HG02885 (cell line): ENCODE results near the gene CTBP2.

Experiments
- ATAC-seq: cut with Tn5 transposase; IDR thresholded peaks from one replicate; pipeline ENCODE4 v1.9.1; 2021; ENCODE audit warnings: mild to moderate bottlenecking; ENCODE audit not compliant: unreplicated experiment, poor library complexity

Gene CTBP2

GRCh38 chr10:124993736-124994451 is 166.5 kb downstream of the CTBP2 start:
- ATAC-seq: no peak

GRCh38 chr10:124993345-124993708 is 167.0 kb downstream of the CTBP2 start:
- ATAC-seq: no peak

GRCh38 chr10:124992462-124993344 is 167.7 kb downstream of the CTBP2 start:
- peak; percentile 73 for ATAC-seq

GRCh38 chr10:124991835-124992234 is 168.5 kb downstream of the CTBP2 start:
- no peak for ATAC-seq

GRCh38 chr10:124990671-124991625 is 169.4 kb downstream of the CTBP2 start:
- no peak for ATAC-seq

- ATAC-seq: no peak
Measured at GRCh38 chr10:124989526-124989925, 170.8 kb downstream of the CTBP2 start.

GRCh38 chr10:124988753-124989152 is 171.6 kb downstream of the CTBP2 start:
- peak; percentile 67 for ATAC-seq

- ATAC-seq: no peak
Measured at GRCh38 chr10:124987788-124988187, 172.6 kb downstream of the CTBP2 start.

GRCh38 chr10:124985162-124985561 is 175.2 kb downstream of the CTBP2 start:
- no peak for ATAC-seq

GRCh38 chr10:124984376-124984775 is 176.0 kb downstream of the CTBP2 start:
- no peak for ATAC-seq

GRCh38 chr10:124983321-124983720 is 177.0 kb downstream of the CTBP2 start:
- no peak for ATAC-seq

- ATAC-seq: no peak
Measured at GRCh38 chr10:124978376-124978725, 182.0 kb downstream of the CTBP2 start.

GRCh38 chr10:124977648-124978375 is 182.6 kb downstream of the CTBP2 start:
- ATAC-seq: no peak

GRCh38 chr10:124977161-124977560 is 183.2 kb downstream of the CTBP2 start:
- ATAC-seq: no peak

- ATAC-seq: peak; percentile 43
Measured at GRCh38 chr10:124975977-124976514, 184.3 kb downstream of the CTBP2 start.

GRCh38 chr10:124974131-124974530 is 186.2 kb downstream of the CTBP2 start:
- ATAC-seq: no peak

GRCh38 chr10:124972637-124973036 is 187.7 kb downstream of the CTBP2 start:
- no peak for ATAC-seq

- peak; percentile 58 for ATAC-seq
Measured at GRCh38 chr10:124971276-124971675, 189.1 kb downstream of the CTBP2 start.

GRCh38 chr10:124967255-124967654 is 193.1 kb downstream of the CTBP2 start:
- ATAC-seq: no peak

- ATAC-seq: no peak
Measured at GRCh38 chr10:124966008-124966407, 194.4 kb downstream of the CTBP2 start.
